Measurements from ENCODE around the gene NAGLU.
"Not testable (repeated sequence)": the region's sequence is repeated elsewhere in the genome, so short reads cannot be mapped to it uniquely, and the experiment has no call there.

The NAGLU gene

DNA sequence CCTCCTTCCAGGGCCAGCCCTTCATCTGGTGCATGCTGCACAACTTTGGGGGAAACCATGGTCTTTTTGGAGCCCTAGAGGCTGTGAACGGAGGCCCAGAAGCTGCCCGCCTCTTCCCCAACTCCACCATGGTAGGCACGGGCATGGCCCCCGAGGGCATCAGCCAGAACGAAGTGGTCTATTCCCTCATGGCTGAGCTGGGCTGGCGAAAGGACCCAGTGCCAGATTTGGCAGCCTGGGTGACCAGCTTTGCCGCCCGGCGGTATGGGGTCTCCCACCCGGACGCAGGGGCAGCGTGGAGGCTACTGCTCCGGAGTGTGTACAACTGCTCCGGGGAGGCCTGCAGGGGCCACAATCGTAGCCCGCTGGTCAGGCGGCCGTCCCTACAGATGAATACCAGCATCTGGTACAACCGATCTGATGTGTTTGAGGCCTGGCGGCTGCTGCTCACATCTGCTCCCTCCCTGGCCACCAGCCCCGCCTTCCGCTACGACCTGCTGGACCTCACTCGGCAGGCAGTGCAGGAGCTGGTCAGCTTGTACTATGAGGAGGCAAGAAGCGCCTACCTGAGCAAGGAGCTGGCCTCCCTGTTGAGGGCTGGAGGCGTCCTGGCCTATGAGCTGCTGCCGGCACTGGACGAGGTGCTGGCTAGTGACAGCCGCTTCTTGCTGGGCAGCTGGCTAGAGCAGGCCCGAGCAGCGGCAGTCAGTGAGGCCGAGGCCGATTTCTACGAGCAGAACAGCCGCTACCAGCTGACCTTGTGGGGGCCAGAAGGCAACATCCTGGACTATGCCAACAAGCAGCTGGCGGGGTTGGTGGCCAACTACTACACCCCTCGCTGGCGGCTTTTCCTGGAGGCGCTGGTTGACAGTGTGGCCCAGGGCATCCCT lies 7.4 kb downstream of the NAGLU start:
- peak in 25 of 58 donors; percentile 10 to 61 (median 35) for DNase-seq

DNA sequence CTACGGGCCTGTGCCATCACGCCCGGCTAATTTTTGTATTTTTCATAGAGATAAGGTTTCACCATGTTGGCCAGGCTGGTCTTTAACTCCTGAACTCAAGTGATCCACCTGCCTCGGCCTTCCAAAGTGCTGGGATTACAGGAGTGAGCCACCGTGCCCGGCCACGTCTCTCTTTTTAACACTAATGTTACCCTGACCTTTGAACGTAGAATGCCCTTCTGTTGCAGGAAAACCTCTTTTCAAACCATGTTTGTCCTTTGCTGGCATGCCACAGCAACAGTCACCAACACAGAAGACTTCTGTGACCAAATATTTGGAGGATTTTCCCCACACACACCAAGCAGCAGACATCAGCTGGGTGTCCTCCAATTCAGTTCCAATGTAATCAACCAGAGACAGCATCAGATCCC lies 8.8 kb downstream of the NAGLU start:
- DNase-seq: no peak

- not testable (repeated sequence) for DNase-seq
Measured at GRCh38 chr17:42545755-42546505, 9.9 kb downstream of the NAGLU start.

GRCh38 chr17:42547001-42547461 lies 11.0 kb downstream of the NAGLU start:
- DNase-seq: no peak

DNA sequence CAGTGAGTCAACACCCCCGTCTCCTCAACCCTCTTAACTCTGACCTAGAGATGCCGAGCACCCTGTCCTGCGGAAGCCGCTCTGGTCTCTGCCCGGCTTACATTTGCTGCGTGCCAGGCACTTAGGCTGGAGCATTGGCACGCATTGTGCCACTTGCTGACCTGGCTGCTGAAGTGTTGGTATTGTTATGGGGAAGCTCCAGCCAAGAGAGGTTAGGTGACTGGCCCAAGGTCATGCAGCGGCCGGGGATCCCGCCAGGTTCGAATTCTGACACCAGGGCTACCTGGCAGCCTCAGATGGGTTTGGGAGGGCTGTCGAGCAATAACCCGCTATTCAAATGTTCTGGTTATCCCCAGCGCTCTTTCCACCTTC lies 11.6 kb downstream of the NAGLU start:
- no peak for DNase-seq

- no peak for DNase-seq
Measured at GRCh38 chr17:42548070-42548837, 12.2 kb downstream of the NAGLU start.

- DNase-seq: no peak
Measured at GRCh38 chr17:42548993-42549755, 13.1 kb downstream of the NAGLU start.

- not testable (repeated sequence) for DNase-seq
Measured at GRCh38 chr17:42552736-42553135, 16.7 kb downstream of the NAGLU start, which contains the start of gene HSD17B1. Gene HSD17B1 (plus strand): TSS chr17:42552923. CDS start chr17:42552934, 11 bp downstream.

GRCh38 chr17:42553161-42553818 lies 17.2 kb downstream of the NAGLU start:
- no peak for DNase-seq

- no peak for DNase-seq
Measured at GRCh38 chr17:42553866-42554249, 17.8 kb downstream of the NAGLU start.

GRCh38 chr17:42554250-42555121 lies 18.4 kb downstream of the NAGLU start:
- DNase-seq: peak in 57 of 58 donors; percentile 27 to 92 (median 78)

DNA sequence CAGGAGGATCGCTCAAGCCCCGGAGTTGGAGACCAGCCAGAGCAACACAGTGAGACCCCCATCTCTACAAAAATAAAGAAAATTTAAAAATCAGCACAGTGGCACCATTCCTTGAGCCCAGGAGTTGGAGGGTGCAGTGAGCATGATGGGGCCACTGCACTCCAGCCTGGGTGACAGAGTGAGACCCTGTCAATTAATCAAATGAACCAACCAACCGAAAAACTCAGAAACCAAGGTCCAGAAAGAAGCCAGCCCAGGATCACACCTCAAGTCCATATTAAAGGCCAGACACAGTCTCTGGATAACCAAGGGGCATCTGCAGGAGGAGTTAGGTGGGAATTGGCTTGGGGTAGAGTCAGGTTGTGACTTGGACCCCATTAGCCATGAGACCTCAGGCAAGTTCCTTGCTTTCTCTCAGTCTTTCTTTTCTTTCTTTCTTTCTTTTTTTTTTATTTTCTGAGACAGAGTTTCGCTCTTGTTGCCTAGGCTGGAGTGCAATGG lies 19.1 kb downstream of the NAGLU start:
- DNase-seq: no peak

GRCh38 chr17:42555961-42556617 lies 20.0 kb downstream of the NAGLU start:
- DNase-seq: not testable (repeated sequence)

GRCh38 chr17:42559075-42559474 lies 23.0 kb downstream of the NAGLU start:
- DNase-seq: no peak

DNA sequence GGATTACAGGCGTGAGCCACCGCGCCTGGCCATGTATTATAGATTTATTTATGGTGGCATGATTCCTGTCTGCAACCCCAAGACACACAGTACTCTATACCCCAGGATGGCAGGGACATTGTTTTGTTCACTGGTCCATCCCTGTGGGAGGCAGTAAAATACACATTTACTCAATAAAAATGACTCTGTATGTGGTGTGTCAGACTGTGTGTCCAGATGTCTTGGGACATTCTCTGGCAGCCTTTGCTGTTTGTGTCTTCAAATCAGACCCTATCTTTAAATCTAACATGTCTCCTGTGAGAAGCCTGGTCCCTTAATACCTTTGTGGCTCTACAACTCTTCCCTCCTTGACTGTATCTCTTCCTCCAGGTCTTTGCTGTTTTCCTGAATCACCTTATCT lies 24.2 kb downstream of the NAGLU start:
- DNase-seq: no peak

- DNase-seq: peak; percentile 33 to 96 (median 89)
Measured at GRCh38 chr17:42561897-42562387, 25.9 kb downstream of the NAGLU start, which contains the start of gene COASY. Gene COASY (plus strand): TSS chr17:42562148. CDS start chr17:42562623, 475 bp downstream.

GRCh38 chr17:42562388-42563142 lies 26.5 kb downstream of the NAGLU start:
- peak in 3 of 58 donors; percentile 48 to 69 (median 57) for DNase-seq
